ENCODE results near the gene DSG4.
"Not testable (repeated sequence)": the region's sequence is repeated elsewhere in the genome, so short reads cannot be mapped to it uniquely, and the experiment has no call there.

DSG4 gene

GRCh38 chr18:31376477-31376876 lies at the start of gene DSG4:
Gene DSG4 (plus strand): TSS chr18:31376777. CDS start chr18:31376912, 135 bp downstream.
- Histone ChIP-seq H3K27me3 (ENCODE audit: control insufficient read depth, insufficient read depth, low read length) (no peaks in the 10 kb centered on the region), H3K36me3 (ENCODE audit: control insufficient read depth, insufficient read depth, low read length) (no peaks in the 10 kb centered on the region), H3K4me1 (ENCODE audit: control insufficient read depth, insufficient read depth, low read length) (no peaks in the 10 kb centered on the region), H3K9me3 (ENCODE audit: control insufficient read depth, insufficient read depth, low read length) (no peaks in the 10 kb centered on the region), H3K4me3 (ENCODE audit: low read depth, low read length) (no peak within 1 kb of the TSS), H3K27ac (ENCODE audit: low read depth, low read length) (no peak within 1 kb of the TSS), H3K9ac (ENCODE audit: low read depth, low read length) (no peak within 1 kb of the TSS)

GRCh38 chr18:31329787-31330438 lies 46.7 kb upstream of the DSG4 start:
- Histone ChIP-seq H3K4me3 (ENCODE audit: low read depth, low read length) (peak overlapping the region; percentile 32), H3K9ac (ENCODE audit: low read depth, low read length) (no peak overlapping the region), H3K27ac (ENCODE audit: low read depth, low read length) (peak overlapping the region; percentile 68), H3K4me1 (ENCODE audit: control insufficient read depth, insufficient read depth, low read length) (peaks cover 31% of the 10 kb centered on the region), H3K9me3 (ENCODE audit: control insufficient read depth, insufficient read depth, low read length) (no peaks in the 10 kb centered on the region), H3K27me3 (ENCODE audit: control insufficient read depth, insufficient read depth, low read length) (no peaks in the 10 kb centered on the region), H3K36me3 (ENCODE audit: control insufficient read depth, insufficient read depth, low read length) (no peaks in the 10 kb centered on the region)

- Histone ChIP-seq H3K27me3 (ENCODE audit: control insufficient read depth, insufficient read depth, low read length) (no peaks in the 10 kb centered on the region), H3K36me3 (ENCODE audit: control insufficient read depth, insufficient read depth, low read length) (no peaks in the 10 kb centered on the region), H3K4me1 (ENCODE audit: control insufficient read depth, insufficient read depth, low read length) (no peaks in the 10 kb centered on the region), H3K9ac (ENCODE audit: low read depth, low read length) (no peak overlapping the region), H3K27ac (ENCODE audit: low read depth, low read length) (no peak overlapping the region), H3K9me3 (ENCODE audit: control insufficient read depth, insufficient read depth, low read length) (no peaks in the 10 kb centered on the region), H3K4me3 (ENCODE audit: low read depth, low read length) (no peak overlapping the region)
Observed at GRCh38 chr18:31343454-31343853, 33.1 kb upstream of the DSG4 start.

GRCh38 chr18:31353336-31353735 lies 23.2 kb upstream of the DSG4 start:
- H3K4me3 ChIP-seq (ENCODE audit: low read depth, low read length); H3K9ac ChIP-seq (ENCODE audit: low read depth, low read length); H3K36me3 ChIP-seq (ENCODE audit: control insufficient read depth, insufficient read depth, low read length); H3K9me3 ChIP-seq (ENCODE audit: control insufficient read depth, insufficient read depth, low read length); H3K27ac ChIP-seq (ENCODE audit: low read depth, low read length); H3K27me3 ChIP-seq (ENCODE audit: control insufficient read depth, insufficient read depth, low read length); H3K4me1 ChIP-seq (ENCODE audit: control insufficient read depth, insufficient read depth, low read length): not testable (repeated sequence)

GRCh38 chr18:31354990-31355389 lies 21.6 kb upstream of the DSG4 start:
- Histone ChIP-seq H3K4me1 (ENCODE audit: control insufficient read depth, insufficient read depth, low read length) (no peaks in the 10 kb centered on the region), H3K9me3 (ENCODE audit: control insufficient read depth, insufficient read depth, low read length) (peaks cover 9% of the 10 kb centered on the region; the same call in 1 of the 2 replicates), H3K9ac (ENCODE audit: low read depth, low read length) (no peak overlapping the region), H3K36me3 (ENCODE audit: control insufficient read depth, insufficient read depth, low read length) (no peaks in the 10 kb centered on the region), H3K27ac (ENCODE audit: low read depth, low read length) (no peak overlapping the region), H3K27me3 (ENCODE audit: control insufficient read depth, insufficient read depth, low read length) (no peaks in the 10 kb centered on the region), H3K4me3 (ENCODE audit: low read depth, low read length) (no peak overlapping the region)

- no peaks in the 10 kb centered on the region for H3K27me3 ChIP-seq (ENCODE audit: control insufficient read depth, insufficient read depth, low read length)
- no peak overlapping the region for H3K27ac ChIP-seq (ENCODE audit: low read depth, low read length)
- H3K4me3 ChIP-seq (ENCODE audit: low read depth, low read length): no peak overlapping the region
- peaks cover 9% of the 10 kb centered on the region for H3K9me3 ChIP-seq (ENCODE audit: control insufficient read depth, insufficient read depth, low read length)
- no peaks in the 10 kb centered on the region for H3K36me3 ChIP-seq (ENCODE audit: control insufficient read depth, insufficient read depth, low read length)
- no peak overlapping the region for H3K9ac ChIP-seq (ENCODE audit: low read depth, low read length)
- no peaks in the 10 kb centered on the region for H3K4me1 ChIP-seq (ENCODE audit: control insufficient read depth, insufficient read depth, low read length)
Observed at GRCh38 chr18:31356025-31356424, 20.6 kb upstream of the DSG4 start.

- no peaks in the 10 kb centered on the region for H3K36me3 ChIP-seq (ENCODE audit: control insufficient read depth, insufficient read depth, low read length)
- H3K27me3 ChIP-seq (ENCODE audit: control insufficient read depth, insufficient read depth, low read length): no peaks in the 10 kb centered on the region
- H3K4me1 ChIP-seq (ENCODE audit: control insufficient read depth, insufficient read depth, low read length): no peaks in the 10 kb centered on the region
- H3K9me3 ChIP-seq (ENCODE audit: control insufficient read depth, insufficient read depth, low read length): no peaks in the 10 kb centered on the region; the same call in 1 of the 2 replicates
- no peak overlapping the region for H3K4me3 ChIP-seq (ENCODE audit: low read depth, low read length)
- no peak overlapping the region for H3K9ac ChIP-seq (ENCODE audit: low read depth, low read length)
- no peak overlapping the region for H3K27ac ChIP-seq (ENCODE audit: low read depth, low read length)
Observed at GRCh38 chr18:31364190-31364589, 12.4 kb upstream of the DSG4 start.

GRCh38 chr18:31369478-31369877 lies 7.1 kb upstream of the DSG4 start:
- Histone ChIP-seq H3K4me3 (ENCODE audit: low read depth, low read length) (no peak overlapping the region), H3K27me3 (ENCODE audit: control insufficient read depth, insufficient read depth, low read length) (no peaks in the 10 kb centered on the region), H3K9ac (ENCODE audit: low read depth, low read length) (no peak overlapping the region), H3K4me1 (ENCODE audit: control insufficient read depth, insufficient read depth, low read length) (no peaks in the 10 kb centered on the region), H3K9me3 (ENCODE audit: control insufficient read depth, insufficient read depth, low read length) (no peaks in the 10 kb centered on the region), H3K36me3 (ENCODE audit: control insufficient read depth, insufficient read depth, low read length) (no peaks in the 10 kb centered on the region), H3K27ac (ENCODE audit: low read depth, low read length) (no peak overlapping the region)

- Histone ChIP-seq H3K9me3 (ENCODE audit: control insufficient read depth, insufficient read depth, low read length) (no peaks in the 10 kb centered on the region), H3K4me3 (ENCODE audit: low read depth, low read length) (no peak overlapping the region), H3K27me3 (ENCODE audit: control insufficient read depth, insufficient read depth, low read length) (no peaks in the 10 kb centered on the region), H3K27ac (ENCODE audit: low read depth, low read length) (no peak overlapping the region), H3K9ac (ENCODE audit: low read depth, low read length) (no peak overlapping the region), H3K4me1 (ENCODE audit: control insufficient read depth, insufficient read depth, low read length) (no peaks in the 10 kb centered on the region), H3K36me3 (ENCODE audit: control insufficient read depth, insufficient read depth, low read length) (no peaks in the 10 kb centered on the region)
Observed at GRCh38 chr18:31371989-31372388, 4.6 kb upstream of the DSG4 start.

- Histone ChIP-seq H3K27ac (ENCODE audit: low read depth, low read length) (no peak overlapping the region), H3K9me3 (ENCODE audit: control insufficient read depth, insufficient read depth, low read length) (no peaks in the 10 kb centered on the region), H3K9ac (ENCODE audit: low read depth, low read length) (no peak overlapping the region), H3K4me1 (ENCODE audit: control insufficient read depth, insufficient read depth, low read length) (no peaks in the 10 kb centered on the region), H3K4me3 (ENCODE audit: low read depth, low read length) (no peak overlapping the region), H3K27me3 (ENCODE audit: control insufficient read depth, insufficient read depth, low read length) (no peaks in the 10 kb centered on the region), H3K36me3 (ENCODE audit: control insufficient read depth, insufficient read depth, low read length) (no peaks in the 10 kb centered on the region)
Observed at GRCh38 chr18:31373641-31374040, 2.9 kb upstream of the DSG4 start.

- no peak overlapping the region for H3K9ac ChIP-seq (ENCODE audit: low read depth, low read length)
- no peaks in the 10 kb centered on the region for H3K27me3 ChIP-seq (ENCODE audit: control insufficient read depth, insufficient read depth, low read length)
- no peaks in the 10 kb centered on the region for H3K4me1 ChIP-seq (ENCODE audit: control insufficient read depth, insufficient read depth, low read length)
- H3K4me3 ChIP-seq (ENCODE audit: low read depth, low read length): no peak overlapping the region
- no peak overlapping the region for H3K27ac ChIP-seq (ENCODE audit: low read depth, low read length)
- H3K36me3 ChIP-seq (ENCODE audit: control insufficient read depth, insufficient read depth, low read length): no peaks in the 10 kb centered on the region
- no peaks in the 10 kb centered on the region for H3K9me3 ChIP-seq (ENCODE audit: control insufficient read depth, insufficient read depth, low read length)
Observed at GRCh38 chr18:31380912-31381311, 4.3 kb downstream of the DSG4 start.
